Erythroblast (primary cell): ENCODE data around the gene CDH13.

Experiments
- GATA1 ChIP-seq: IDR thresholded peaks from 2 replicates; pipeline ENCODE4 v1.6.1; 2011; ENCODE audit warnings: low read depth, mild to moderate bottlenecking, control low read depth, low read length, moderate library complexity
- POLR2A ChIP-seq: IDR thresholded peaks from 2 replicates; pipeline ENCODE4 v1.6.1; 2011; ENCODE audit warnings: mild to moderate bottlenecking, low read length

- no peak for TF ChIP-seq POLR2A
- no peak for TF ChIP-seq GATA1
These were observed 89.1 kb downstream of the CDH13 start for GRCh38 chr16:82715833-82716232.
